NCI-H2196 treated with DMSO at 0.1 percent for 48 hours (cell line): ENCODE measurements around the gene KLB.
"Not testable (repeated sequence)": the region's sequence is repeated elsewhere in the genome, so short reads cannot be mapped to it uniquely, and the experiment has no call there.

Source experiments
- DNase-seq: peaks from one replicate; lab custom pipeline; 2025; ENCODE audit not compliant: unreplicated experiment; lab: John Stamatoyannopoulos, UW

Gene KLB

DNA sequence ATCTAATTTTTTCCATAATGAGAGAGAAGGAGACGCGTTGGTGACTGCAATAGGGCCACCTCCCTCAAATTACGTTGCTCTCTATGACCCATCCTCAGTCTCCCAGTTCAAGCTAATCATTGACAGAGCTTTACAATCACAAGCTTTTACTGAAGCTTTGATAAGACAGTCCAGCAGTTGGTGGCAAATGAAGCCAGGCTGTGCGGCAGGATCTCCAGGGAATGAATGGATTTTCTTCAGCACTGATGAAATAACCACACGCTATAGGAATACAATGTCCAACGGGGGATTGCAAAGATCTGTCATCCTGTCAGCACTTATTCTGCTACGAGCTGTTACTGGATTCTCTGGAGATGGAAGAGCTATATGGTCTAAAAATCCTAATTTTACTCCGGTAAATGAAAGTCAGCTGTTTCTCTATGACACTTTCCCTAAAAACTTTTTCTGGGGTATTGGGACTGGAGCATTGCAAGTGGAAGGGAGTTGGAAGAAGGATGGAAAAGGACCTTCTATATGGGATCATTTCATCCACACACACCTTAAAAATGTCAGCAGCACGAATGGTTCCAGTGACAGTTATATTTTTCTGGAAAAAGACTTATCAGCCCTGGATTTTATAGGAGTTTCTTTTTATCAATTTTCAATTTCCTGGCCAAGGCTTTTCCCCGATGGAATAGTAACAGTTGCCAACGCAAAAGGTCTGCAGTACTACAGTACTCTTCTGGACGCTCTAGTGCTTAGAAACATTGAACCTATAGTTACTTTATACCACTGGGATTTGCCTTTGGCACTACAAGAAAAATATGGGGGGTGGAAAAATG, at the start of gene KLB:
Gene KLB, plus strand, starts transcription at position 168 of the 821 bp plus-strand sequence. Its CDS starts 20 bp downstream, at position 188.
- no peak for DNase-seq

DNA sequence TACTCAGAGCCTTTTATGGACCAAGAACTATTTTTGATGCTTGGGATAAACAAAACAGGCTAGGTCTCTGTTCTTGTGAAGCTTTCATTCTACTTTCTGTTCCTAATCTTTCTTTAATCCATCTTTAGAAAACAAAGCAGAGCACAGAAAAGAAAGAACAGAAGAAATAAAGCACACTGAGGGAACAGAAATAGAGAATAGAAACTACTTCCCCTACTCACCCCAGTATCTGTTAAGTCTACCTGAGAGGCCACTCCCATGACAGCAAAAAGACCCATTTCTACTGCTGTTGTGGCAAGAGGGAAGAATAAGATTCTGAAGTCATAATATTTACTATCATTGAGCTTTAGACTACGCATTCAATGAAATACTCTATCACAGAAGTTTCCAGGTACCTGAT, 49.7 kb upstream of the KLB start:
- DNase-seq: no peak

DNA sequence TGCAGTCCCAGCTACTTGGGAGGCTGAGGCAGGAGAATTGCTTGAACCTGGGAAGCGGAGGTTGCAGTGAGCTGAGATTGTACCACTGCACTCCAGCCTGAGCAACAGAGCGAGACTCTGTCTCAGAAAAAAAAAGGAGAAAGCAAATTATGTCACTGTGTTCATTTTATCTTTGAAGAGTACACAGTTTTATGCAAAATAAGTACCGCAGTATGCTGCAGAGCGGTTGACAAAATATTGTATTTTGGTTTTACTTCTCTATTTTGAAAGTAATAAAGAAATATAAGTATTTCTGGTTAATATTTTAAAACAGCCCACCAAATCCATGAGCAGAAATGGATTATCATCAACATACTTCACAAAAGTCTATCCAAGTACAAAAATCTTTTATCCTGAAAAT, 46.1 kb upstream of the KLB start:
- DNase-seq: not testable (repeated sequence)

DNA sequence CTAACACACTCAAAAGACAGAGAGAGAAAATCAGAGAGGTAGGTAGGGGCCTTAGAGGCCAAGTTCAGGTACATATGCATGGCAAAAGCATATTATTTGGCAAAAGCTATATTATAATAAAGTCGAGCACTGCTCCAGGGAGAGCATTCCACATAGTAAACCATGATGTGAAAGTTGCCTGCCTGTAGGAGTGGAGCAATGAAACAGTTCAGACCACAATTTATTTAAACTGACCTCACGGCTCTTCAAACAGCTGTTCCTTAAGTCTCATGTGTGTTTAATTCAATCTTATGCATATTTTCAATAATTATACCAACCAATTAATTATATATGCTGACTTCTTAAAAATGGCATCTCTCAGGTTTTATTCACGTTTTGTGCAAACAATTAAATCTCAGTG, 43.9 kb upstream of the KLB start:
- no peak for DNase-seq

DNA sequence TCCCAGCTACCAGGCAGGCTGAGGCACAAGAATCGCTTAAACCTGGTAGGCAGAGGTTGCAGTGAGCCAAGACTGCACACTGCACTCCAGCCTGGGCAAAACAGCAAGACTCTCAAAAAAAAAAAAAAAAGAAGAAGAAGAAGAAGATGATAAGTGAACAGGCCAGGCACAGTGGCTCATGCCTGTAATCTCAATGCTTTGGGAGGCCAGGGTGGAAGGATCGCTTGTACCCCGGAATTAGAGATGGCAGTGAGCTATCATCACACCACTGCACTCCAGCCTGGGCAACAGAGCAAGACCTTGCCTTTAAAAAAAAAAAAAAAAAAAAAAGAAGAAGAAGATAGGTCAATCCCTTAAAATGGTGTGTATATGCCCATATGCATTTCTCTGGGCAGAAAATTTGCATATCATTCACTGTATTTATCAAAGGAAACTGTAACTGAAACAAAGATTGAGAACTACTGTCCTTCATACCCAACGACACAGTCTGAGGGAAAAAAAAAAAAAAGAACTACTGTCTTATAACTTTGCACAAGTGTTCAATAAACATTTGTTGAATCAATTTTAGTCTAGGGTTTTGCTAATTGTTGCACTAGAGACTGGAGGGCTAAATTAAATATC, 42.8 kb upstream of the KLB start:
- no peak for DNase-seq

DNA sequence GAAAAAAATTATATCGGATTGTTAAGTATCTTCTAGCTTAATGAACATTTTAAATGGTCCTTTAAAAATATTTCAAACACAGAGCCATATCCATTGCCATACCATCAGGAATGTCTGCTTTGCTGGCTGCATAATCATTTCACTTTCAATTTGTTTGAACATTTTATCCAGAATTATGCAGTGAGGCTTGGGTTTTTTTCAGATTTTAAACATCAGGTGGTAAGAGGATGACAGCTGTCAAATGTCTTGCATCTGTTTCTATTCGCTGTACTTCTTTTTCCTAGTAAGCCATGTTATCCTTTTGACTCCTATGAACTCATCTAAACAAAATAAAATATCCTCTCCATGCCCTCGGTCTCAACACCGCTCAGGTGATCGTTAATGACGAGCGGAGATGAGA, 41.4 kb upstream of the KLB start:
- DNase-seq: no peak

DNA sequence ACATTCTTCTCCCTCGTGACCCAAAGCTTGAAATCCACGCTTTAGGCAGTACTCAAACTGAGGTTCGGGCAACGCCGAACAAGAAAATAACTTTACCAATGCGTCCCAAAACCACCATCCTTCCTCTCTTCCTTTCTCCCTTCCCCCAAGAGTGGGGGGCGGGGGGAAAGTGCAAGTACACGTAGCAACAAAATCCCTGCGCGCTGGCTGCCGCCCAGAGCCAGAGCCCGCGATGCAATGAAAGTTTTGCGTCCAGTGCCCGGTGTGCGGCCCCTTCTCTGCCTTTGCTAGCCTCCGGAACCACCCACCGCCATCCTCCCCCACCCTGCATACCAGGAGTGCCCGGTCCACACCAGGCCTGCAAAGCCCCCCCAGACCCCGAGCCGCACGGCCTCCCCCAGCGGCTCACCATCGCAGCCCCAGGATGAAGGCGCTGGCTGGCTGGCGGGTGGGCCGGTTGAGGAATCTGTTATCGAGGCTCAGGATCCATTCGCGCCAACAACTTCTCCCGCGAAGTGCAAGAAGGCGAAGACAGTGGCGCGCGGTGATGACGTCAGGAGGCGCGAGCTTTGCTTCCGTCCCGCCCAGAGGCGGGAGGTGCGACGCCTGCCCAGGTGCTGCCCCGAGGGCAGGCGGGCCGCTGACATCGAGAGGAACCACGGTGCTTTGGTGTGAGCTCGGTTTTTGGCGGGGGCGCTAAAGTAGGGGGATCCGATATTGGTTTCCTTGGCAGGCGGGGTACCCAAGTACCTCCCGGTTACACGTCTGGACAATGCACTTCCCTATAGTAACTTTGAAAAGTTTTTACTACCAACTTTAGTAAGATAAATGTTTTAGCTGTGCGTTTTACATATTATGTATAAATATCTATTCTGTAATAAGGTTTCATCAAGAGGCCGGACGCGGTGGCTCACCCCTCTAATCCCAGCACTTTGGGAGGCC, 40.6 kb upstream of the KLB start, which contains the start of gene RFC1:
Gene RFC1, minus strand, starts transcription at position 533 of the 942 bp plus-strand sequence. Its CDS starts 121 bp downstream, at position 412.
- peak; percentile 68 for DNase-seq

DNA sequence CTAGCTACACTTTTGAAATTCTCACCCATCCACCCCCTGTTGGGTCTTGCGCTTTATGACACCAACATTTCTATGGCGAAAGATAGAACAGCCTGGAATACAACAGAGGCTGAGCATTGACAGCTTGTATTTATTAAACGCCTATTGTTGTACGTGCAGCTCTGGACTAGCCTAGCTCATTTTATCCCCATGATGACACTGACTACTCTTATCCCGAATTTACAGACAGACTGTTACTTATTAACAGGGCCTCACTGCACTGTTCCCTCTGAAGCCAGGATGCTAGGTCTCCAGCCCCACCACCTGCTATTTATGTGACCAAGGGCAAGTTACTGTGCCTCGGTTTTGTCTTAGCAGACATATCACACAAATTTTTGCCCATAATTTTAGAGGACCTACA, 39.6 kb upstream of the KLB start:
- no peak for DNase-seq

DNA sequence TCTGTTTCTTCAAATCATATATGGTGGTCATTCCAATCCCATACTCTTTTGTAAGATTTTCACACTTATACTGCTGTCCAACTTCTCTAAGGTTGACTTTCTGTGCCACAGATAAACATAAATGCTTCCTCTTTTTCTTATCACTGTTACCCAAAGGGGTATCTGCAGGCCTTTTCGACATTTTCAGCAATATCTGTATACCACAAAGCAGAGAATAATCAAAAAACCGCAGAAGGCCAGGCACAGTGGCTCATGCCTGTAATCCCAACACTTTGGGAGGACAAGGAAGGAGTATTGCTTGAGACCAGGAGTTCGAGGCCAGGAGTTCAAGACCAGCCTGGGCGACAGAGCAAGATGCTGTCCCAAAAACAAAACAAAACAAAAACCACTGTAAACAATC, 37.4 kb upstream of the KLB start:
- DNase-seq: no peak

DNA sequence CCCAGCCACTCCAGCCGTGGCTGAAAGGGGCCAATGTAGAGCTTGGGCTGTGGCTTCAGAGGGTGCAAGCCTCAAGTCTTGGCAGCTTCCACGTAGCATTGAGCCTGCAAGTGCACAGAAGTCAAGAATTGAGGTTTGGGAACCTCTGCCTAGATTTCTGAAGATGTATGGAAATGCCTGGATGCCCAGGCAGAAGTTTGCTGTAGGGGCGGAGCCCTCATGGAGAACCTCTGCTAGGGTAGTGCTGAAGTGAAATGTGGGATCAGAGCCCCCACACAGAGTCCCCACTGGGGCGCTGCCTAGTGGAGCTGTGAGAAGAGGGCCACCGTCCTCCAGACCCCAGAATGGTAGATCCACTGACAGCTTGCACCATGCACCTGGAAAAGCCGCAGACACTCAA, 35.5 kb upstream of the KLB start:
- not testable (repeated sequence) for DNase-seq

DNA sequence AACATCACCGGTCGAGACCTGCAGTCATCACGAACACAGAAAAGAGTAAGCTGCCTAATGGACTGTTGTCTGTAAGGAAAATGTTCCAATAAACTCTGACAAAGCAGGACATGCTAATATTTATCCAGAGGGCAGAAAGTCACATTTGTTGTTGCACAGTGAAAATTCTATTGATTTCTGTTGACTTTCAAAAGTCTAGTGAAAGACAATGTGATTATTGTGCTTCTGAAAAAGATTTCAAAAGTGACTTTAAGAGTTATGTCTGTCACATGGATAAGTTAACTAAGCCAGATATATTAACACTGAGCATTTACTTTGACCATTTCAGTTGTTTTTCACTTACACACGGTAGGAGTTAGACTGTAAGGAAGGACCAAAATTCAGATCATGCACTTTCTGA, 31.3 kb upstream of the KLB start:
- no peak for DNase-seq

DNA sequence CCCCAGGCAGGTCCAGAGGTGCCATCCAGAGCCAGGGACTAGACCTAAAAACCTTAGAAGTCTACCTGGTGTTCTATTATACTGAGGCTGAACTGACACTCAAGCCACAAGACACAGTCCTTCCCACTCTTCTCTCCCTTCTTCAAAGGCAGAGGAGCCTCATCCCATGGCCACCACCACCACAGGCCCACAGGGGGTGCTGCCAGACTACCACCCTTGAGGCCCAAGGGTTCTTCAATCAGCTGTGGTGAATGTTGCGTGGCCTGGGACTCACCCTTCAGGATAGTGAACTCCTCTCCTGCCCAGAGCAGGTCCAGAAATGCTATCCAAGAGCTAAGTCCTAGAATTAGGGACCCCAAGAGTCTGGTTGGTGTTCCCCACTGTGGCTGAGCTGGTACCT, 23.0 kb upstream of the KLB start:
- no peak for DNase-seq

DNA sequence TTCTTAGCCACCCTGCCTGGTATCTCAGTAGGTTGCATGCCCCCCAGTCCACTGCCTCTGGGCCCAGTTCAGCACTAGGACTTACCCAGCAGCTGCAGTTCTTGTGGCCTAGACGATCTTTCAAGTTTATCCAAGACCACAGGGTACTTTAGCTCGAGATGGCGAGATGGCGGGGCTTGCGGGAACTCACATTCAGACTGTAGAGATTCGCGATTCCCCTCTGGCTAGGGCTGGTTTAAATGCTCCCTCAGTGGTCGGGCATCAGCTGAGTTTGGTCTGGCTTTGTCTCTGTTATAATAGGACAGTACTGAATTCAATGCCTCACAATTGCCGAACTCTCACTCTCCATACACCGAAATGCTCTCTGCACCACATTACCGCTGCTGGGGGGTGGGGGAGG, 22.2 kb upstream of the KLB start:
- no peak for DNase-seq

DNA sequence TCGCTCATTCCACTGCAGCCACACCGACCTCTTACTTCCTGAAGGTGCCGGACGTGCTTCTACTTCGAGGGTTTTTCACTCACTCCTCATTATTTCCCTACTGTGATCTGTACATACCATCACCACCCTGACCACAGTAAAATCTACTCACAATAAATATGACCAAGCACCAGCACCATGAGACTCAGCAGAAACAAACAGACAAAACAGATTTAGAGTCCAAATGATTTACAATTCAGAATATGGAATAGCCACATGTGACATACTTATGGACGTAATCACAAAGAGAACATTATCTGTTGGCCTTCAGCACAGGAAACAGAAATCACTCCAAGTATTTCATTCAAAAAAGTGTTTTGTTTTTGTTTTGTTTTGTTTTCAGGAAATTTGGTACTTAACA, 16.1 kb upstream of the KLB start:
- DNase-seq: no peak

DNA sequence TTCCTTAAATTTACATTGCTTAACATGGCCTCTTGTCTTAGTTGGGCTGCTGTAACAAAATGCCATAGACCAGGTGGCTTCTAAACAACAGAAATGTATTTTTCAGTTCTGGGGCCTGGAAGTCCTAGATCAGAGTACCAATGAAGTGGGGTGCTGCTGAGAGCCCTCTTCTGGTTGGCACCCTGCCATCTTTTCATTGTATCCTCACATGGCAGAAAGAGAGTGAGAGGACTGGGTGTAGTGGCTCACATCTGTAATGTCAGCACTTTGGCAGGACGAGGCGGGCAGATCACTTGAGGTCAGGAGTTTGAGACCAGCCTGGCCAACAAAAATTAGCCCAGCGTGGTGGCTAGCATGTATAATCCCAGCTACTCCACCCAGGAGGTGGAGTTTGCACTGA, 12.0 kb upstream of the KLB start:
- DNase-seq: no peak

DNA sequence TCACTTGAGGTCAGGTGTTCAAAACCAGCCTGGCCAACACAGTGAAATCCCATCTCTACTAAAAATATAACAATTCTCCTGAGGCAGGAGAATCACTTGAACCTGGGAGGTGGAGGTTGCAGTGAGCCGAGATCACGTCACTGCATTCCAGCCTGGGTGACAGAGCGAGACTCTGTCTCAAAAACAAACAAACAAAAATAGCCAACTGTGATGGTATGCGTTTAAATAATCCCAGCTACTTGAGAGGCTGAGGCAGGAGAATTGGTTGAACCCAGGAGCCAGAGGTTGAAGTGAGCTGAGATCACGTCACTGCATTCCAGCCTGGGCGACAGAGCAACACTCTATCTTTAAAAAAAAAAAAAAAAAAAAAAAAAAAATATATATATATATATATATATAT, 5.1 kb upstream of the KLB start:
- DNase-seq: not testable (repeated sequence)

DNA sequence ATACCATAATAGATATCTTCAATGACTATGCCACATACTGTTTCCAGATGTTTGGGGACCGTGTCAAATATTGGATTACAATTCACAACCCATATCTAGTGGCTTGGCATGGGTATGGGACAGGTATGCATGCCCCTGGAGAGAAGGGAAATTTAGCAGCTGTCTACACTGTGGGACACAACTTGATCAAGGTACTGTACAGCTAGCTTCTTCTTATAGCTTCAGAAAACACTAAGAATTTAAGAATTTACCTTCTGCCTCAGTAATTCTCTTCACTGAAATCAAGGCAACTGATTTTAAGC, 805 bp downstream of the KLB start:
- no peak for DNase-seq

DNA sequence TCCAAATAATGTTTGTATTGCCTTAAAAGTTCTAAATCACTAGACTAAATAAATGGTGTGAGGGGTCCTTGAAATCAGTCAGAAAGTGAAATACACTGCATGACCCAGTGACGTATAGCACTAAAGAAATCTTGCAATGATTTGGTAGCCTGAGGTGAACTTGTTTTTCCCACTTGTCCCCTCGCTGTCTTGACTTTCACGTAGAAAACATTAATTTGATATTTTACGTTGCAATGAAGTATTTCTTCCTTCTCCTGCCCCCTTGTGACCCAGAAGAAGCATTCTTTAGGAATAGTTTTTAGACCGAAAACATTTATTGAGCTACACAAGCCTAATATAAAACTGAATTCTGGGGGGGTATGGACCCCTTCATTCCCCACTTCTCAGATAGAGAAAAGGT, 3.7 kb downstream of the KLB start:
- no peak for DNase-seq

DNA sequence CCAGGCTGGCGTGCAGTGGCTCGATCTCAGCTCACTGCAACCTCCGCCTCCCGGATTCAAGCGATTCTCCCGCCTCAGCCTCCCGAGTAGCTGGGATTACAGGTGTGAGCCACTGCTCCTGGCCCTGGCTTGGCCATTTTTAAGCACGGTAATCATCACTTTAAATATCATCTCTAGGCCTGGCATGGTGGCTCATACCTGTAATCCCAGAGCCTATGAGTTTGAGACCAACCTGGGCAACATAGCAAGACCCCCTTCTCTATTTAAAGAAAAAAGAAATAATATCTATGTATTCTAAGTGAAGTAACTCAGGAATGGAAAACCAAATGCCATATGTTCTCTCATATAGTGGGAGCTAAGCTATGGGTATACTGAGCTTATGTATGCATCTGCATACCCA, 4.8 kb downstream of the KLB start:
- not testable (repeated sequence) for DNase-seq

DNA sequence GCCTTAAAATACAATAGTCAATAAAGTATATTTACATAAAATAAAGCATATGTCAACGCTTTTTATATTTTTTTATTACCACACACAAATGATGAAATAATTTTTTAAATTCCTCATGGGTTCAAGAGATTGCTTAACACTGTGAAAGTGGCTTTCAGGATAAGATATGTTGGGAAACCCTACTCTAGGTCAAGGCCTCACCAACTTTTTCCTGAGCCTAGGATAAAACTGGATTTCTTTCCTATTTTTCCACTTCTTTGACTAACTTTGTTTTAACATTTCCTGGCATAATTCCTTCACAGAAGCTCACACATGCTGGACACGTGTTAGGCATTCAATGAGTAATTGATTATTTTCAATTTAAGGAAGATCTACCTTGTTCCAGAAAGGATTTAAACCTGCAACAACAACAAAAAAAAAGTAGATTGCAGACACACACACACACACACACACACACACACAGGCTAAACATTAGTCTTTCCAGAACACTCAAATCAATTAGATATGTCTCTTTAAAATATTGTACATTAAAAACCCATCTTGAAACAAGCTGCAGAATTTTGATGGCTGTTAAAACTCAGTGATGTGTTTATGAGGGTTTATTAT, 9.1 kb downstream of the KLB start:
- DNase-seq: no peak

DNA sequence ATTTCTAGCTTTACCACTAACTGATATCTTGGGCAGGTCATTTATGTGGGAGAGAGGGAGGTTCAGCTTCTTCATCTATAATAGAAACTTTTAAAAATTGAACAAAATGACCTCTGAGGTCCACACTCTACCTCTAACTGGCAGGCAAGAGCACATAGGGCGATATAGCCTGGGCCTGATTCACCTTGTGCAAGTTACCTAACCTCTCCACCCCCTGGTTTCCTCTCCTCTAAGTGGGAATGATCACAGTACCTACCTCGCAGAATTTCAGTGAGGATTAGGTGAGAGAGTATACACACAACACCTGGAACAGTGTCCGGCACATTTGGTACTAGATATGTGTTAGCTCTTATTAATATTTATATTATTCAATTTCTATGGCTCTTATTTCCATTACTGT, 15.5 kb downstream of the KLB start:
- DNase-seq: no peak
